Mammary epithelial cell (primary cell): Measurements from ENCODE around the gene ITPR2.

Experiments
- CTCF ChIP-seq, 2 donors: IDR thresholded peaks in 1 of 2; conservative IDR thresholded peaks in 1 of 2; 2 replicates each; pipeline ENCODE4 v1.5.1; 2011 to 2012; ENCODE audit warnings: inconsistent platforms in 2 of 2, low read length in 2 of 2, mild to moderate bottlenecking in 2 of 2, control low read depth in 1 of 2, low read depth in 1 of 2; ENCODE audit not compliant: insufficient read depth in 1 of 2; ENCODE audit errors: extremely low read depth in 1 of 2
- EZH2 ChIP-seq: IDR thresholded peaks from 2 replicates; pipeline ENCODE4 v1.6.1; 2012; ENCODE audit warnings: low read length, inconsistent platforms, borderline replicate concordance

- TF ChIP-seq CTCF (conservative IDR thresholded peaks at IDR 0.05 in 1 of 2, IDR thresholded peaks at IDR 0.05 in 1 of 2; ENCODE audit: extremely low read depth in 1 of 2, insufficient read depth in 1 of 2, low read depth in 1 of 2, low read length in 2 of 2) (no peak), EZH2 (no peak)
Observed at GRCh38 chr12:26748412-26748740, 84.6 kb downstream of the ITPR2 start.
